Nephron (organoid): Measurements from ENCODE around the gene CGA.

Source experiments
- H3K27ac Mint-ChIP-seq, 3 experiments: 2 replicates each; pipeline ENCODE4 v1.8.0; 2020; ENCODE audit warnings: mixed read lengths in 3 of 3, mild to moderate bottlenecking in 2 of 3, moderate library complexity in 1 of 3
- H3K27me3 Mint-ChIP-seq: 2 replicates; pipeline ENCODE4 v1.8.0; 2021; ENCODE audit warnings: low read depth, mild to moderate bottlenecking, moderate library complexity, mixed read lengths
- H3K36me3 Mint-ChIP-seq: 2 replicates; pipeline ENCODE4 v1.8.0; 2020; ENCODE audit warnings: low read depth, mixed read lengths
- H3K4me1 Mint-ChIP-seq: 2 replicates; pipeline ENCODE4 v1.8.0; 2020; ENCODE audit warnings: mixed read lengths
- H3K4me3 Mint-ChIP-seq, 3 experiments: 2 replicates each; pipeline ENCODE4 v1.8.0; 2020; ENCODE audit warnings: mild to moderate bottlenecking in 3 of 3, mixed read lengths in 3 of 3, moderate library complexity in 2 of 3
- H3K9me3 Mint-ChIP-seq: 2 replicates; pipeline ENCODE4 v1.8.0; 2020; ENCODE audit warnings: mixed read lengths
- CTCF ChIP-seq, 3 experiments: fragments of 200-600 bp; sonication (generic); IDR thresholded peaks; one replicate each; pipeline ENCODE4 v1.5.0; 2021; ENCODE audit warnings: antibody characterized with exemption in 3 of 3; ENCODE audit not compliant: unreplicated experiment in 3 of 3

Gene CGA

GRCh38 chr6:87054143-87054833 lies 40.6 kb downstream of the CGA start:
- H3K36me3 Mint-ChIP-seq = no peaks in the 10 kb centered on the region
- TF ChIP-seq CTCF (IDR thresholded peaks at IDR 0.05; ENCODE audit: unreplicated experiment in 3 of 3) = no peak
- no peak overlapping the region for H3K27ac Mint-ChIP-seq
- no peaks in the 10 kb centered on the region for H3K4me1 Mint-ChIP-seq
- H3K27me3 Mint-ChIP-seq = peaks cover 14% of the 10 kb centered on the region
- H3K9me3 Mint-ChIP-seq = no peaks in the 10 kb centered on the region
- no peak overlapping the region for H3K4me3 Mint-ChIP-seq

DNA sequence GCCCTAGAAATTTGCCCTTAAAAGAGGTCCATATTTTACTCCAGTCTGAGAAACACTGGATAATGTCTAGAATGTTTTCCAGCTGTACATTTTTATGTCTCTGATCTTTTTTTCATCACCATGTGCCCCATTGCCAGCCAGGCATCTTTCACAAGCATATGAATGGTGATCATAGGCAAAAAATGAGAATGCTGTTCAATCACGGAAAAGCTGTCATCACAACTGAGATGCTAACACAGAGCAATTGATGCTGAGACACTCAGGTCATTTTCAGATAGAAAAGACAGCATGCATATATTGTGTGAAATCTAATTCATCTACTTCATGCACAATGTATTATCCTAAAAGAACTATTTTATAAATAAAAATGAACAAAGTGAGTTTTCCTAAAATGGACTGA lies 41.6 kb downstream of the CGA start:
- Mint-ChIP-seq H3K4me3 (no peak overlapping the region), H3K4me1 (no peaks in the 10 kb centered on the region), H3K27me3 (peaks cover 14% of the 10 kb centered on the region), H3K9me3 (no peaks in the 10 kb centered on the region), H3K27ac (no peak overlapping the region), H3K36me3 (no peaks in the 10 kb centered on the region)
- no peak for TF ChIP-seq CTCF (IDR thresholded peaks at IDR 0.05; ENCODE audit: unreplicated experiment in 3 of 3)

- Mint-ChIP-seq H3K36me3 (no peaks in the 10 kb centered on the region), H3K4me1 (no peaks in the 10 kb centered on the region), H3K4me3 (no peak overlapping the region), H3K9me3 (no peaks in the 10 kb centered on the region), H3K27me3 (peaks cover 7% of the 10 kb centered on the region), H3K27ac (no peak overlapping the region)
- no peak for TF ChIP-seq CTCF (IDR thresholded peaks at IDR 0.05; ENCODE audit: unreplicated experiment in 3 of 3)
Measured at GRCh38 chr6:87049779-87050178, 45.1 kb downstream of the CGA start.

DNA sequence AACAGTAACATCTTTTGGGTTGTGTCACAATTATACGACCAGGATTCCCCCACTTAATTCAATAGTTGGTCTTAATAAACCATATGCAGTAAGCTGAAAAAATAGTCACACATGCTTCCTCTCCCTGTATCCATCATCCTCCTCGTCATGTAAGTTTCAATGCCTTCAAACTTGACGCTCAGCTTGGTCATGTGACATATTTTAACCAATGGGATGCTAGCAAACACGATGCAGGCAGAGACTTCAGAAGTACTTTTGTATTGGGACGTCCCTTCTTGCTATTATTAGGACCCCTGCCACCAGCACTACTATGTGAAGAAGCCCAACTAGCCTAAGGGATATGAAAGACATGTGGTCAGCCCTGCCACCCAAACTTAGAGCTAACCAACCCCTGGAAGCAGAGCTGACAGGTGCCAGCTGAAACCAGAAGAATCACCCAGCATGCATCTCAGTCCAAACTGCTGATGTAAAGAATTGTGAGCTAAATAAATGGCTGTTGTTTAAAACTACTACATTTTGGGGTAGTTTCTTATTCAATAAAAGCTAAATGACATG lies 49.3 kb downstream of the CGA start:
- H3K9me3 Mint-ChIP-seq = no peaks in the 10 kb centered on the region
- H3K27me3 Mint-ChIP-seq = peaks cover 4% of the 10 kb centered on the region
- H3K36me3 Mint-ChIP-seq = no peaks in the 10 kb centered on the region
- no peak overlapping the region for H3K4me3 Mint-ChIP-seq
- no peak overlapping the region for H3K27ac Mint-ChIP-seq
- no peaks in the 10 kb centered on the region for H3K4me1 Mint-ChIP-seq
- no peak for TF ChIP-seq CTCF (IDR thresholded peaks at IDR 0.05; ENCODE audit: unreplicated experiment in 3 of 3)

DNA sequence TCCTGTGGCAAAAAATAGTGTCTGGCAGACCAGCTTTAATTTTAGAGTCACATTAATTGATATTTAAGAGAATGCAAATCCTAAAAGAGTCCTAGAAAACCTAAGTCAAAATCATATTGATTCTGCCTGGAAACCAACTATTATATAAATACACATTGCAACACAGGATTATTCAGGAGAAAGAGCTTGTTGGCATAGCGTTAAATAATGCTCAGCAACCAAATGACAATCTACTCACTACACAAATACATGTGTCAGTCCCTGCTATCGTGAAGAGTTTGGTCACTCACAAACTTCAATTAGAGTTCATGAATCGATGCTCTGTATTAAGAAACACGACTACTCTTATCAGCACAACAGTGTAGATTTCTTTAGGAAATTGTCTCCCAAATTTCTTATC lies 54.2 kb downstream of the CGA start:
- no peaks in the 10 kb centered on the region for H3K4me1 Mint-ChIP-seq
- TF ChIP-seq CTCF (IDR thresholded peaks at IDR 0.05; ENCODE audit: unreplicated experiment in 3 of 3) = no peak
- no peak overlapping the region for H3K27ac Mint-ChIP-seq
- H3K4me3 Mint-ChIP-seq = no peak overlapping the region
- peaks cover 7% of the 10 kb centered on the region for H3K27me3 Mint-ChIP-seq
- peaks cover 3% of the 10 kb centered on the region for H3K9me3 Mint-ChIP-seq
- no peaks in the 10 kb centered on the region for H3K36me3 Mint-ChIP-seq
